K562 (cell line): ENCODE measurements around the gene CLK4.

Source experiments
- CTCF ChIP-seq, 3 experiments: IDR thresholded peaks in 2 of 3; conservative IDR thresholded peaks in 1 of 3; 2 replicates each; pipeline ENCODE4 v1.5.1; 2011 to 2012; ENCODE audit warnings: low read length in 3 of 3, mild to moderate bottlenecking in 3 of 3, control low read depth in 2 of 3, improper control_type of control experiment in 1 of 3, inconsistent platforms in 1 of 3, low read depth in 1 of 3, mixed read lengths in 1 of 3, moderate library complexity in 1 of 3; ENCODE audit not compliant: insufficient read depth in 2 of 3
- GTF2F1 ChIP-seq: IDR thresholded peaks from 2 replicates; pipeline ENCODE4 v1.6.1; 2011; ENCODE audit warnings: low read depth, low read length, improper control_type of control experiment
- MXI1 ChIP-seq: IDR thresholded peaks from 2 replicates; pipeline ENCODE4 v1.6.1; 2011; ENCODE audit warnings: low read depth, mild to moderate bottlenecking, improper control_type of control experiment, low read length
- POLR2A ChIP-seq: fragments of 450-650 bp; conservative IDR thresholded peaks from 2 replicates; pipeline ENCODE4 v1.6.1; 2016
- ZBTB26 ChIP-seq: fragments of 450-650 bp; formaldehyde crosslinking; IDR thresholded peaks from 2 replicates; pipeline ENCODE4 v1.4.0; 2022; ENCODE audit warnings: missing genetic modification characterization
- ZBTB49 ChIP-seq: sonication (generic); formaldehyde crosslinking; IDR thresholded peaks from 2 replicates; pipeline ENCODE4 v1.8.0; 2022; ENCODE audit warnings: missing genetic modification reagents, mild to moderate bottlenecking, borderline replicate concordance
- ZNF696 ChIP-seq: fragments of 250-450 bp; sonication (Bioruptor Pico); conservative IDR thresholded peaks from 2 replicates; pipeline ENCODE4 v1.4.0; 2020; ENCODE audit warnings: mild to moderate bottlenecking, moderate library complexity

GRCh38 chr5:178577944-178578343 is 48.9 kb downstream of the CLK4 start:
- no peak for TF ChIP-seq GTF2F1
- no peak for TF ChIP-seq ZBTB49 (CRISPR knock-in tag)
- TF ChIP-seq POLR2A: no peak
- no peak for TF ChIP-seq MXI1
- no peak for TF ChIP-seq ZNF696
- TF ChIP-seq ZBTB26: no peak
- no peak for TF ChIP-seq CTCF (IDR thresholded peaks at IDR 0.05 in 2 of 3, conservative IDR thresholded peaks at IDR 0.05 in 1 of 3; ENCODE audit: insufficient read depth in 2 of 3, low read depth in 1 of 3, low read length in 3 of 3)
